A673 (cell line): Measurements from ENCODE around the gene FGF14.

ENCODE experiments used
- EZH2 ChIP-seq: fragments of 200-600 bp; sonication (generic); IDR thresholded peaks from 2 replicates; pipeline ENCODE4 v1.6.1; 2017; ENCODE audit warnings: borderline replicate concordance, low read depth, mild to moderate bottlenecking, mixed read lengths, antibody characterized with exemption, low read length; ENCODE audit not compliant: poor library complexity, severe bottlenecking
- TF ChIP-seq, protein P1 (sequence below): fragments of 300-800, 200-600 bp; sonication (generic); conservative IDR thresholded peaks from 2 replicates; pipeline ENCODE4 v1.5.1; 2017; ENCODE audit warnings: low read depth, mild to moderate bottlenecking, antibody characterized with exemption, low read length, moderate library complexity, mixed read lengths

GRCh38 chr13:101875717-101876393 is 526.0 kb downstream of the FGF14 start:
- TF ChIP-seq, protein P1, sequence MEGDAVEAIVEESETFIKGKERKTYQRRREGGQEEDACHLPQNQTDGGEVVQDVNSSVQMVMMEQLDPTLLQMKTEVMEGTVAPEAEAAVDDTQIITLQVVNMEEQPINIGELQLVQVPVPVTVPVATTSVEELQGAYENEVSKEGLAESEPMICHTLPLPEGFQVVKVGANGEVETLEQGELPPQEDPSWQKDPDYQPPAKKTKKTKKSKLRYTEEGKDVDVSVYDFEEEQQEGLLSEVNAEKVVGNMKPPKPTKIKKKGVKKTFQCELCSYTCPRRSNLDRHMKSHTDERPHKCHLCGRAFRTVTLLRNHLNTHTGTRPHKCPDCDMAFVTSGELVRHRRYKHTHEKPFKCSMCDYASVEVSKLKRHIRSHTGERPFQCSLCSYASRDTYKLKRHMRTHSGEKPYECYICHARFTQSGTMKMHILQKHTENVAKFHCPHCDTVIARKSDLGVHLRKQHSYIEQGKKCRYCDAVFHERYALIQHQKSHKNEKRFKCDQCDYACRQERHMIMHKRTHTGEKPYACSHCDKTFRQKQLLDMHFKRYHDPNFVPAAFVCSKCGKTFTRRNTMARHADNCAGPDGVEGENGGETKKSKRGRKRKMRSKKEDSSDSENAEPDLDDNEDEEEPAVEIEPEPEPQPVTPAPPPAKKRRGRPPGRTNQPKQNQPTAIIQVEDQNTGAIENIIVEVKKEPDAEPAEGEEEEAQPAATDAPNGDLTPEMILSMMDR = no peak
- no peak for TF ChIP-seq EZH2
